Common myeloid progenitor, CD34-positive (primary cell): ENCODE data around the gene ZNF423.

Source experiments
- CTCF ChIA-PET: fragments of 350-600 bp; sonication (Branson Sonifier 250); formaldehyde crosslinking; loops from one replicate; lab custom pipeline; 2021; ENCODE audit warnings: antibody characterized with exemption; lab: Charles Lee
- POLR2A ChIA-PET: fragments of 350-600 bp; sonication (Branson Sonifier 250); formaldehyde crosslinking; loops from one replicate; lab custom pipeline; 2021; ENCODE audit warnings: antibody characterized with exemption; lab: Charles Lee
- DNase-seq, 3 donors: peaks; one replicate each; pipeline versions ENCODE4 v3.0.0 to v3.0.0-alpha.2; 2013
- H3K27ac ChIP-seq, 2 experiments: 1 replicate in 1 of 2; 2 replicates in 1 of 2; pipeline ENCODE4 v1.7.0; 2013; ENCODE audit warnings: inconsistent platforms in 2 of 2, low read length in 2 of 2, mild to moderate bottlenecking in 2 of 2, low read depth in 1 of 2, moderate library complexity in 1 of 2; ENCODE audit not compliant: severe bottlenecking in 2 of 2, insufficient read depth in 1 of 2, poor library complexity in 1 of 2
- H3K27me3 ChIP-seq, 5 experiments: replicated peaks in 2 of 5; 1 replicate in 3 of 5; 2 replicates in 2 of 5; pipeline versions ENCODE4 v1.6.1 to v1.7.0; 2013; ENCODE audit warnings: low read length in 4 of 5, mild to moderate bottlenecking in 2 of 5, moderate library complexity in 2 of 5, inconsistent platforms in 1 of 5; ENCODE audit not compliant: insufficient read depth in 5 of 5, control insufficient read depth in 4 of 5
- H3K36me3 ChIP-seq, 4 experiments: 1 replicate in 2 of 4; 2 replicates in 2 of 4; pipeline versions ENCODE4 v1.6.1 to v1.7.0; 2013; ENCODE audit warnings: low read length in 3 of 4, control low read depth in 1 of 4, mild to moderate bottlenecking in 1 of 4; ENCODE audit not compliant: control insufficient read depth in 4 of 4, insufficient read depth in 4 of 4
- H3K4me1 ChIP-seq, 4 experiments: 1 replicate in 3 of 4; 2 replicates in 1 of 4; pipeline versions ENCODE4 v1.6.1 to v1.7.1; 2013; ENCODE audit warnings: low read length in 3 of 4, mild to moderate bottlenecking in 3 of 4, control low read depth in 1 of 4, inconsistent platforms in 1 of 4, moderate library complexity in 1 of 4; ENCODE audit not compliant: control insufficient read depth in 4 of 4, insufficient read depth in 4 of 4; ENCODE audit errors: control extremely low read depth in 1 of 4
- H3K4me3 ChIP-seq, 7 experiments: 1 replicate in 4 of 7; 2 replicates in 3 of 7; pipeline versions ENCODE4 v1.5.1 to v1.7.0; 2013; ENCODE audit warnings: mild to moderate bottlenecking in 7 of 7, low read length in 6 of 7, moderate library complexity in 6 of 7, inconsistent platforms in 2 of 7, low read depth in 2 of 7, control low read depth in 1 of 7; ENCODE audit not compliant: insufficient read depth in 4 of 7, control insufficient read depth in 1 of 7; ENCODE audit errors: extremely low read depth in 1 of 7
- H3K9me3 ChIP-seq, 5 experiments: 1 replicate in 4 of 5; 2 replicates in 1 of 5; pipeline versions ENCODE4 v1.6.1 to v1.7.1; 2013; ENCODE audit warnings: low read length in 4 of 5, mild to moderate bottlenecking in 2 of 5, inconsistent platforms in 1 of 5, low read depth in 1 of 5, moderate library complexity in 1 of 5; ENCODE audit not compliant: control insufficient read depth in 4 of 5, insufficient read depth in 2 of 5; ENCODE audit errors: control extremely low read depth in 1 of 5
- whole genome bisulfite sequencing: methylation state at CpG from one replicate; pipeline ENCODE4 v1.1.5; 2013; ENCODE audit not compliant: insufficient coverage; 5-methylcytosine and 5-hydroxymethylcytosine counted together

Gene ZNF423

DNA sequence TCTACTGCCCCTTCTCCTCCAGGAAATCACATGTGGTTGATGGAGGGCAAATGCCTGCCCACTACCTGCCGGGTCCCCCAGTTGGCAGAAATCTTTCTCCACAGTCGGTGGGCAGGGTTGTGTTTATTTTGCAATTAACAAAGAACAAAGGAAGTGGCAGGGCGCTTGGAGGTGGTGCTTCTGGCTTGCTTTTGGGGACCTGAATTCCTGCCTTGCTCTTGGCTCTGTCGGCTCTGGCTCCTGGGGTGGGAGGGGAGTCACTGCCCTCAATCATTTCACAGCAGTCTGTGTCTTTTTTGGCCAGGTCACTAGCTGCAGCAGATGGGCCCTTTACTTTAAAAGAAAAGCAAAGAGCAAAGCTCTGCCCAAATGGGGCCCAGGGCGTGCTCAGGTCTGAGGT, 413.1 kb downstream of the ZNF423 start:
- Histone ChIP-seq H3K4me3 (peak overlapping the region in 2 of 7 experiments; percentile 22 to 30), H3K27me3 (no peaks in the 10 kb centered on the region), H3K4me1 (peaks cover 5 to 38% (median 28%) of the 10 kb centered on the region in 4 experiments), H3K27ac (no peak overlapping the region), H3K9me3 (no peaks in the 10 kb centered on the region), H3K36me3 (no peaks in the 10 kb centered on the region)
- ChIA-PET POLR2A (no interaction called here), CTCF (interaction anchor here (0.9 to 1.2 kb wide), 6 partner anchors 12 to 479 kb away, joined by 3 to 5 read pairs (median 4); no protein-coding TSS in a partner anchor)
- peak in 1 of 3 donors; percentile 13 for DNase-seq
- 43% methylated on average over 2 of the region's 5 CpGs for WGBS

- Histone ChIP-seq H3K4me3 (peak overlapping the region in 4 of 7 experiments; percentile 19 to 62 (median 40)), H3K4me1 (peaks cover 5 to 38% (median 28%) of the 10 kb centered on the region in 4 experiments), H3K27ac (peak overlapping the region; percentile 41 to 56), H3K27me3 (no peaks in the 10 kb centered on the region), H3K36me3 (no peaks in the 10 kb centered on the region), H3K9me3 (no peaks in the 10 kb centered on the region)
- POLR2A ChIA-PET = no interaction called here
- CTCF ChIA-PET = interaction anchor here (0.7 to 1.0 kb wide), 5 partner anchors 138 to 481 kb away, joined by 3 to 4 read pairs (median 3); no protein-coding TSS in a partner anchor
- WGBS = under 1% methylated on average over 12 of the region's 18 CpGs
- peak; percentile 85 to 93 (median 90) for DNase-seq
Measured at GRCh38 chr16:49441366-49441780, 414.5 kb downstream of the ZNF423 start.

DNA sequence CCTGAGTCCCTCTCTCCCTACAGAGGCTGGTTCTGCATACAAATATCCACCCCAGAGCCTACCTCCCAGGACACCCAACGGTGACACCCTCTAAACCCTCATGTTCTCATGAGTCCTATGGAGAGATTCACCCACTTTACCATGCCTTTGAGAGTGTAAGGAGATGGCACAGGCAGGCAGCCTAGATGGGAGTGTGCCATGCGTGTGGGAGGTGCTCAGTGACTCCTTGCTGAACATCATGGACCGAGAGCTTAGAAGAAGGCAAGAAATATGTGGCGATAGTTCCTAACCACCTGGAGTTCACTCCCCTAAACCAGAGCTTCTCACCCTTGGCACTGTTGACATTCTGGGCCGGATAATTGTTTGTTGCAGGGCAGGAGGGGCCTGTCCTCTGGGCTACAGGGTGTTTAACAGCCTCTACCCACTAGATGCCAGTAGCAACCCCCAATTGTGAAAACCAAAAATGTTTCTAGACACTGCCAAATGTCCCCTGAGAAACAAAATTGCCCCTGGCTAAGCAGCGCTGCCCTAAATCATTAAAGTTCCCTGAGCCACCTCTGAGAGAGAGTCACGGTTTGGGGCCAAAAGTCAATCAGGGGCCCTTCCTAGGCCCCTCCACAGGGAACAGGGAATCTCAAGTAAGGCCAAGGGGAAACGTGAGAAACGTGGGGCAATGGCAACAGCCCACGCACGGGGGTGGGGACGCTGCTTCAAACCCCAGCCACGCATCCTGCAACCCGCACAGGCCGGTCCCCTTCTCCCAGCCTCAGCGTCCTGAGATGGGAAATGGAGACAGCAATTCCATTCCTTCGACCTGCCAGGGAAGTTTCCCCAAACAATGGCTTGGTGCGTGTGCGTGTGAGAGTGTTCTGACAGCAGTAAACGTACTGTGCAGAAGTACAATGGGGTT, 415.5 kb downstream of the ZNF423 start:
- WGBS = 47% methylated on average over 7 of the region's 20 CpGs
- Histone ChIP-seq H3K4me1 (peaks cover 5 to 38% (median 28%) of the 10 kb centered on the region in 4 experiments), H3K9me3 (no peaks in the 10 kb centered on the region), H3K36me3 (no peaks in the 10 kb centered on the region), H3K27ac (no peak overlapping the region), H3K4me3 (peak overlapping the region in 3 of 7 experiments; percentile 19 to 62 (median 21)), H3K27me3 (no peaks in the 10 kb centered on the region)
- CTCF ChIA-PET = interaction anchor here (0.6 to 2.0 kb wide), 15 partner anchors 12 to 481 kb away, joined by 3 to 5 read pairs (median 3); no protein-coding TSS in a partner anchor
- DNase-seq = peak; percentile 43 to 69 (median 66)
- POLR2A ChIA-PET = no interaction called here

DNA sequence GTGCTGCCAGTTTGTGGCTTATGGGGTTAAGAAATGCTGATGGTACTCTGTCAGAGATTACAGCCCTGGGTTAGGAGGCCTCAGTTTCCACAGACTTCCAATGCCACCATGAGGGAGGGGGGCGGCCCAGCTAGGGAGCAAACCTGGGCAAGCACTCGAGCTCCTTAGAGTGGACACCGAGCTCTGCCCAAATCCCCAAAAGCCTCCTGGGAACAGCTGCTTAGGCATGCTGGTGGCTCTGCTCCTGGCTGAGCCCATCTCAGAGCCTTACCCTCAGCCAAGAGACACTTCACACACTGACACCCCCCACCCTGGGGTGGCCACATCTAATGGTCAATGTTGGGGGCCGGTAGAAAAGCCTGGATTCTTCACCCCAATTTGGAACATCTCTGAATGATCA, 416.2 kb downstream of the ZNF423 start:
- CTCF ChIA-PET = interaction anchor here (0.6 to 2.0 kb wide), 13 partner anchors 13 to 485 kb away, joined by 3 to 5 read pairs (median 5); no protein-coding TSS in a partner anchor
- Histone ChIP-seq H3K27ac (no peak overlapping the region), H3K36me3 (no peaks in the 10 kb centered on the region), H3K4me3 (no peak overlapping the region), H3K9me3 (no peaks in the 10 kb centered on the region), H3K4me1 (peaks cover 5 to 38% (median 28%) of the 10 kb centered on the region in 4 experiments), H3K27me3 (no peaks in the 10 kb centered on the region)
- POLR2A ChIA-PET = no interaction called here
- WGBS = 100% methylated on average over 2 of the region's 4 CpGs
- no peak for DNase-seq

GRCh38 chr16:49439050-49439449, 416.9 kb downstream of the ZNF423 start:
- DNase-seq = no peak
- Histone ChIP-seq H3K27ac (no peak overlapping the region), H3K9me3 (no peaks in the 10 kb centered on the region), H3K36me3 (no peaks in the 10 kb centered on the region), H3K4me1 (peaks cover 5 to 38% (median 28%) of the 10 kb centered on the region in 4 experiments), H3K4me3 (no peak overlapping the region), H3K27me3 (no peaks in the 10 kb centered on the region)
- ChIA-PET CTCF (interaction anchor here (0.8 to 2.0 kb wide), 10 partner anchors 13 to 486 kb away, joined by 3 to 5 read pairs (median 5); no protein-coding TSS in a partner anchor), POLR2A (no interaction called here)
- WGBS = 96% methylated on average over 6 of the region's 7 CpGs
